HK-2 (cell line): Measurements from ENCODE around the gene LAMA2.
A peak's percentile ranks its signal among the peaks of the same experiment; 100 is the strongest.

Experiments
- DNase-seq: peaks from one replicate; pipeline ENCODE4 v3.0.0-alpha.2; 2018; ENCODE audit not compliant: unreplicated experiment

LAMA2 gene

DNA sequence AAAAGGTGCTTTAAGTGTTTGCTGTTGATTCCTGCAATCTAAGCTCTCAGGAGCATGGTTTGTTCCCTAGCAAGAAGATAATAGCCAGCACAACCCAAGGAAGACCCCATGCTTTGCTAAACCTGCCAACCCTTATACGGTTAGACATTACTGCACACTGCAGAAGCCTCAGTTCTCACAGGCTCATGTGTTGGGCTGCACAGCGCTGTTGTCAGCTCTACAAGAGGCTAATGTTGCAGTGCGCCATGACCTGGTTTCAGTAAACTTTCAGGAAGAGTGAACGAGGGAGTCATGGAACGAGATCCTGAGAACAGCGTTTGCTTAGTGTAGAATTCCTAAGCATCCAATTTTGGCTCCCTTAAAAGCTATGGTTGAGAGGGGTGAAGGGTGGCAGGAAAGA, 608.5 kb downstream of the LAMA2 start:
- no peak for DNase-seq

DNA sequence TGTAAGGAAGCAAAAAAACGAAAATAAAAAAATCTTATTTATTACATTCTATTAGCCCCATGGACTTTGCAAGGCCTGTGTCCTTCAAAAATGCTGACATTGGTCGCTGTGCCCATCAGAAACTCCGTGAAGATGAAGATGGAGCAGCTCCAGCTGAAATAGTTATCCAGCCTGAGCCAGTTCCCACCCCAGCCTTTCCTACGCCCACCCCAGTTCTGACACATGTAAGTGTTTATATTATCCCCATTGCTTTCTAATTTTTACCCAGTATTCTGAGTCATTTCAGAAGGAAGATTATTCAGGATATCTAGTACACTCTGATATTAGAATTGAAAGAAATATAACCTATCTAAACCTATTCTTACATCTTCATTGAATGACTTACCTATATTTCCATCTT, 609.3 kb downstream of the LAMA2 start:
- DNase-seq, result no peak

GRCh38 chr6:129493354-129493902, 610.5 kb downstream of the LAMA2 start:
- DNase-seq, result no peak

DNA sequence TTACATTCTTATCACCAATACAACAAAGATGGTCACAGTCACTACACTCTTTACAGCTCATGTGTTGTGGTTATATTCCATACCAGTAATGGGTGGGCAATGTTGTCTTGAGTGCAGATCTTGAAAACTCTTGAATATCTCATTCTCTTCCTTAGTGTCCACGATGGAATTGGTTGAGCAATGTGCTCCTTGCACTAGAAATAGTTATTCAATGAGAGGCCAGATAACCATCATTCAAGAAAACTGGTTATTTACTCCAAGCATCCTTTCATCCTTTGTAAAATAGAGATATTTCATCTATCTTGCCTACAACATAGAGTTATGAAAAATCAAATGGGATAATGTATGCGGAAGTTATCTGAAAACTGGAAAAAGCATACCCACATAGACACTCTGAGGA, 611.2 kb downstream of the LAMA2 start:
- DNase-seq, result no peak

GRCh38 chr6:129494586-129494985, 611.6 kb downstream of the LAMA2 start:
- DNase-seq, result no peak

GRCh38 chr6:129495652-129496051, 612.7 kb downstream of the LAMA2 start:
- no peak for DNase-seq

- DNase-seq, result no peak
Measured at GRCh38 chr6:129497481-129498441, 614.8 kb downstream of the LAMA2 start.

DNA sequence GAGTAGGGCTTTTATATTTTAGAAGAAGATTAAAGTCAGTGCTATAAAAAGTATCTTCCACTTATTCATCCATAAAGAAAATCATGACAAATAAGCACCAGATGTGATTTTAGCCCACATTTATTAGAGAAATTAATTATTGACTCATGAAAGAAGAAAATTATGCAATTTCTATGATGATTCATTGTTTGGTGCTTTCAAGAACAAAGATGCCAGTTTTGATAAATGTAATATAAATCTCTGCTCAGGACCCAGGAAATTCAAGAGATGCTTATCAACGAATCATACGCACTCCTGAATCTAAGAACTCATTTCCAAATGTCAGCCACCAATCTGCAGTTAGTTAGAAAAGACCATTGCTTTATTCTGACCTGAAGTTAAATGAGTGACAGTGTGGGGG, 615.6 kb downstream of the LAMA2 start:
- DNase-seq, result no peak

- DNase-seq, result no peak
Measured at GRCh38 chr6:129498950-129499842, 616.3 kb downstream of the LAMA2 start.

GRCh38 chr6:129499843-129500219, 616.9 kb downstream of the LAMA2 start:
- no peak for DNase-seq

GRCh38 chr6:129500958-129501739, 618.2 kb downstream of the LAMA2 start:
- peak; percentile 64 for DNase-seq

DNA sequence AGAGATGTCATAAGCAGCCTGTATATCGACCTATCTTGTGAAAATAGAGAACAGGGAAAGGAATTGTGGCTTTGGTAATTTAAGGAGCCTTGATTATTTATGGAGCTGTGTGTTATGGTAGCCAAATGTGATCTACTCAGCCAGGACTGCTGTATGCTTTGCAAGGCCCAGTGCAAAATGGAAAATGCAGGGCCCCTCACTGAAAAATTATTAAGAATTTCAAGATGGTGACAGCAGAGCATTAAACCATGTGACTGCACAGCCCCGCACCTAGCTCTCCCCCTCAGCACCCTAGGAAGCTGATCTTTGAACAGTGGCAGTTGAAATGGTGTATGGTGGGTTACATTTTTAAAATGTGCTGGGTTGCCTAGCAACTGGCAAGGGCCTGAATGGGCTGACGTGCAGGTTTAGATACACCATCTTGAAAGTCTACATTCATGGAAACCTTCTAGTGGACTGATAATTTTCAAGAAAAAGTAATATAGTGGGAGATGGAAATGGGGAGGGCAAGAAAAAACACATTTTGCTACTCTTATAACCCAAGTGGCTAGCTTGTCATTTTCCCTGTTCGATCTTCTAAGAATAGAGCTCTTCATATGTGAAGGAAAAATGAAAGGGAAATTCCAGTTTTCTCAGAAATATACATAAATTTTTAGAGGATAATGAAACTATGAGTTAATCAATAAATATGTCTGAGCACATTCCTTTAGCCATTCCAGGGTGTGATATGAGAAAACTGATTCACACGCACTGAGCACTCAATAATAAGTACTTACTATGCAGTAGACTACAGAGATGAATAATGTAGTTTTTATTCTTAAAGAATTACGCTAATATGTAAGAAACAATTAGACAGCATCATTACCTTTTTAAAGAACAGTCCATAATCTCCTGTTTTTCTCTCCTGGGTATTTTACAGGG, 619.1 kb downstream of the LAMA2 start:
- DNase-seq, result no peak

DNA sequence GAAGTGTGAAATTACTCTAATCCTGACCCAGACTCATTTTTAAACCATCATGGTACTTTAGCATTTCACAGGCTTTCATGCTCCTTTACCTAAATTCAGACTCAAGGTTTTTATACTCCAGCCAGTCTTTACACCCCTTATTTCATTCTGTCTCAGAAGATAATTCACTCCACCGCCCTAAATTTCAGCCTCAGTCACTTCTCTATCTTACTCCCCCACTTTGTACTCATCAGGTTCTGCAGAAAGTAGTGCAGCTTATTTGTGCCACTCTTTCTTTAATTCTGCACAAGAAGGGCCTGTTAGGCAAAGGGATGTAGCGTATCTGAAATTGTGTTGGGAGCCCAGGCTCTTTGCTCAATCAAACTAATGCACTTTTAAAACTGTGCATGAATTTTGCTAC, 621.5 kb downstream of the LAMA2 start:
- no peak for DNase-seq

GRCh38 chr6:129507059-129507807, 624.3 kb downstream of the LAMA2 start:
- DNase-seq, result no peak

DNA sequence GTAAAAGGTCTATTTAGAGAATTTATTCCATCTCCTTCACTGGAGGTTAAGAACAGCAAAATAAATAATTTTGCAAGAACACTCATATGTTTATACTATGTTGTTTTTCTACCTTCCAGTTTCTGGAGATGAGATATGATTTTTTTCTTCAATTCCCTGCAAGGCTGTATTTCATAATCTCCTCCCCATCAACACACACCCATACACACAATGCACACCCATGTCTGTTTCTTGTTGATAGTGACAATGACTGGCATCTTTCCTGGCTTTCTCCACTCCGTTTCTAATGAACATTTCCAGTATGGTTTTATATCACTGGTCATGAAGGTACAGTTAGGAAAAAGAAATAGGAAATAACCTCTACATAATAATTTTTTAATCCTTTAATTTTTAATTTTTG, 624.9 kb downstream of the LAMA2 start:
- no peak for DNase-seq

DNA sequence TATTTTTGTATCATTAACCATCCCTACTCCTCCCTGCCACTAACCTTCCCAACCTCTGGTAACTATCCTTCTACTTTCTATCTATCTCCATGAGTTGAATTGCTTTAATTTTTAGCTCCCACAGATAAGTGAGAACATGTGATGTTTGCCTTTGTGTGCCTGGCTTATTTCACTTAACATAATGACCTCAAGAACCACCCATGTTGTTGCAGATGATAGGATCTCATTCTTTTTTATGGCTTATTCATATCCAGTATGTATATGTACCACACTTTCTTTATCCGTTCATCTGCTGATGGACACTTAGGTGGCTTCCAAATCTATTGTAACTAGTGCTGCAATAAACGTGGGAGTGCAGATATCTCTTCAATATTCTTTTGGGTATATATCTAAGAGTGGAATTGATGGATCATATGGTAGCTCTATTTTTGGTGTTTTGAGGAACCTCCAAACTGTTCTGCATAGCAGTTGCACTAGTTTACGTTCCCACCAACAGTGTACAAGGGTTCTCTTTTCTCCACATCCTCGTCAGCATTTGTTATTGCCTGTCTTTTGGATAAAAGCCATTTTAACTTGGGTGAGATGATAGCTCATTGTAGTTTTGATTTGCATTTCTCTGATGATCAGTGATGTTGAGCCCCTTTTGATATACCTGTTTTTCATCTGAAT, 625.7 kb downstream of the LAMA2 start:
- DNase-seq, result no peak

GRCh38 chr6:129510950-129511349, 628.0 kb downstream of the LAMA2 start:
- DNase-seq, result no peak

DNA sequence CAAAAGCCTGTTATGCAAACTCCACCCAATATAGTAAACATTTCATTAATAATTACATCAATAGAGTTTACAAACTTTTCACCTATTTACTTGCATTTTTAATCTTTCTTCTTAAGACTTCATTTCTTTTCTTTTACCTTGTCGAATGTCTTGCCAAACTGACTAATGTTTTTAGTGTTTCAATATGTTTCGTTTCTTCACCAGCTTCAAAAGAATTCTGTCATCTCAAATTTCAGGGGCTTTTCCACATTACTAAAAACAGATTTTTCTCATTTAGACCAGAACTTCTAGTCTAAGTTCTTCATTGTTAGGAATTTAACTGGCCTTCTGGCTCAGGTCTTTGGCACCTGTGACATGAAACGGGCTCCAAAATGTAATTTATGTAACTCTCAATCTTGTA, 630.5 kb downstream of the LAMA2 start:
- DNase-seq, result no peak

DNA sequence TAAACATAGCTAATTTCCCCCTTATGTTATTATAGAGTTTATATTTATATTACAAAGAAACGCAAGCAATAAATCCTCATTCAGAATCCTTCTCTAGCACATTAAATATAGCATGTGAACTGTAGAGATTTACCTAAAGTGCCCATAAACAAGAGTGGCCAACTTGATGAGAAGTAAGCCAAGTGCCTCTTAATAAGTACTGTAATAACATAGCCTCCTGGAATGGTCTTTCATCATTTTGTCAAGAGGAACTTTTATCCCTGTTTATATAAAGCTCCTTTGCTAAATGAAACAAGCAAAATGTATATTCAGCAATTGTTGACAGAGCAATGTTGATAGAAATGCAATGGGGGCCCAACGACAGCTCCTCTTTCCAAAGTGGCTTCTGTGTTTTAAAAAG, 632.1 kb downstream of the LAMA2 start:
- DNase-seq, result no peak
